ENCODE data around the gene ROPN1L. TPM values are rescaled to one million over a fixed set of nuclear protein-coding genes. Genes with fewer than 3 reads are reported as not detected.

ROPN1L gene
- total RNA-seq: 1 to 10 TPM; 4.2 to 4.6 TPM

DNA sequence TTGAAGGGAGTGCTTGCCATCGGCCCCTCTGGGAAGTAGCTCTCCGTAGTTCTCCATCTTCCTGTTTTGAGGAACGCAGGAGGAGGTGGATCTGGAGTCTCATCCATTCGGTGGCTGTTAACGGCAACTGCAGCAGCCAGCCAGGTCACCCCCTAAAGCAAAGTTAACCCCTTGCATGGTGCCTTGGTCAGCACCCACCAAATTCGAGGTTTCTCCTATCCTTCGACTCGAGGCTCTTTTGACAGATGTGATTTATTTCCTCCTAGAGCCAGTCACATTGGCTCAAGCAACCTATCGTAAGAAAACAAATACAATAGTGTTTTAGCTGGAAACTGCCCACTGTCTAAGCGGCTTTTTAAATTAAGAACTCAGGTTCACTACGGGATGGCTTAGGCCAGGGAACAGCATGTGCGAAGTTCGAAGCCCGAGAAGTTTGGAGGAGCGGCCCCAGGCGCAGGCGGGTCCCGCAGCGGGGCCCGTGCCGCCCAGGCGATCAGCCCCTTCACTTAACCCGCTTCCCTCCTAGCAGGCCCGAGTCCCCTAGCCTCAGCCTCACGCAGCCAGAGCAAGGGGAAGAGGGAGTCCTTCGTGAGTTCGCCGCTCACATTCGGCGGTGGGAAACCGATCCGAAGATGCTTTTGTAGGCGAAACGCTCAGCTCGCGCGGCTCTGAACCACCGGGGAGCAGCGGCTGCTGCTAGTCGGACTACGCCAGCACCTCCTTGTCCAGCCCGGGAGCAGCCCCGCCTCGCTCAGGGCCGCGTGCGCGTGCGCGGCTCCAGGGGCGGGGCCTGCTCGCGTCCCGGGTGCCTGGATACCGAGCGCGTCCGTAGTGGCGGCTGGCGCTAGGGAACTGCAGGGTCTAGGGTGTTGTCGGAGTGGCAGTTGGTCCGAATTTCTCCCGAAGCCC lies at the start of gene ROPN1L:
ROPN1L (plus strand) TSS at position 797 of the 909 bp plus-strand sequence. CDS start 289 bp downstream, outside the sequence.

Small RNA genes within 50 kb of the gene (microRNA-seq; reads per million reads assigned to microRNA genes)
- gene MIR6131 (ENCODE audit: borderline microRNAs expressed, borderline replicate concordance): not detected

Other genes starting within 250 kb of the ROPN1L start
- 10 to 100 TPM; 15.4 to 15.6 TPM for gene ATPSCKMT, start 192.0 kb upstream of the ROPN1L start, total RNA-seq
- gene CCT5, start 191.6 kb upstream of the ROPN1L start, total RNA-seq: 100 to 1,000 TPM; 188 to 193 TPM
- gene CMBL, start 134.0 kb upstream of the ROPN1L start, total RNA-seq: 1 to 10 TPM; 2.1 to 2.2 TPM
- 100 to 1,000 TPM; 106 to 109 TPM for gene MARCHF6, start 88.2 kb upstream of the ROPN1L start, total RNA-seq
- 1 to 10 TPM; 3.3 to 3.8 TPM for gene ANKRD33B, start 122.2 kb downstream of the ROPN1L start, total RNA-seq